Measurements from ENCODE around the gene PTPRK.

Gene PTPRK

DNA sequence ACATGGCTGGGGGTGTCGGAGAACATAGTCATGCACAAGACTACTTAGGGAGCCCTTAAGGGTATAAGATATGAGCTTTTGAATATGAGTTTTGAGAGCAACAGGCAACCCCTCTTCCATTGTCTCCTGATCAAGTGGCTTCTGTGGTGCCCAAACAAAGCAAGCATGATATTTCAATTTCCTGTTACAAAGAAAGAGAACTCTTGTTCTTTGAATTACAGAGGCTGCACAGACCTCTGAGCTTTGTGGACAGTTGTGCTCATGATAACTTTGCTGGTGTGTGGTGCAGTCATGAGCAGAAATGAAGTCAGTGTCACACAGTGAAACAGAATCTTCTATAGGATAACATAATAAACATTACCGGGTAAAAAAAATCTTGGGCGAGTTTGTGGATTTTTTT lies 552.7 kb downstream of the PTPRK start:
- H3K9me3 ChIP-seq (ENCODE audit: insufficient read depth, low read length), result no peaks in the 10 kb centered on the region

DNA sequence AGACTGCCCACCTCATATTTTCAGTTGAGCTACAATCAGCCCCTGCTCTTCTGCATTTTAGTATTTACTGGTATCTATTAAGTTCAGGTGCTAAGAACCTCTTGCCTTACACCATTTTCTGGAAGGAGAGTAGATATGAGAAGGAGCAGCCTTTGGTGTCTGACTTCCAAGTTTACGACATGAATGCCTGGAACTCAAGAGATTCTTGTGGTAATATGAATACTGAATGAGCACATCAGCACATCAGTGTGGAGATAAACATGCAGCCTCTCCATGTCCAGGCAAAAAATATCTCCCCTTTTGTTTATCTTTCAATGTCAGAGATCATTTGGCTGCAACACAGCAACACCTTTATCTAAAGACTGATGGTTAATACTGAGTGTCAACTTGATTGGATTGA lies 553.8 kb downstream of the PTPRK start:
- H4K20me1 ChIP-seq (ENCODE audit: insufficient read depth, low read length), result no peaks in the 10 kb centered on the region
- no peak overlapping the region for H2AFZ ChIP-seq (ENCODE audit: low read depth, low read length)
- no peak overlapping the region for H3K27ac ChIP-seq (ENCODE audit: low read length)
- H3K4me2 ChIP-seq (ENCODE audit: low read length), result no peak overlapping the region
- H3K9ac ChIP-seq (ENCODE audit: low read length), result no peak overlapping the region
- H3K27me3 ChIP-seq (ENCODE audit: low read depth, low read length), result no peaks in the 10 kb centered on the region
- H3K79me2 ChIP-seq (ENCODE audit: low read length), result no peaks in the 10 kb centered on the region
- TF ChIP-seq, protein P1, sequence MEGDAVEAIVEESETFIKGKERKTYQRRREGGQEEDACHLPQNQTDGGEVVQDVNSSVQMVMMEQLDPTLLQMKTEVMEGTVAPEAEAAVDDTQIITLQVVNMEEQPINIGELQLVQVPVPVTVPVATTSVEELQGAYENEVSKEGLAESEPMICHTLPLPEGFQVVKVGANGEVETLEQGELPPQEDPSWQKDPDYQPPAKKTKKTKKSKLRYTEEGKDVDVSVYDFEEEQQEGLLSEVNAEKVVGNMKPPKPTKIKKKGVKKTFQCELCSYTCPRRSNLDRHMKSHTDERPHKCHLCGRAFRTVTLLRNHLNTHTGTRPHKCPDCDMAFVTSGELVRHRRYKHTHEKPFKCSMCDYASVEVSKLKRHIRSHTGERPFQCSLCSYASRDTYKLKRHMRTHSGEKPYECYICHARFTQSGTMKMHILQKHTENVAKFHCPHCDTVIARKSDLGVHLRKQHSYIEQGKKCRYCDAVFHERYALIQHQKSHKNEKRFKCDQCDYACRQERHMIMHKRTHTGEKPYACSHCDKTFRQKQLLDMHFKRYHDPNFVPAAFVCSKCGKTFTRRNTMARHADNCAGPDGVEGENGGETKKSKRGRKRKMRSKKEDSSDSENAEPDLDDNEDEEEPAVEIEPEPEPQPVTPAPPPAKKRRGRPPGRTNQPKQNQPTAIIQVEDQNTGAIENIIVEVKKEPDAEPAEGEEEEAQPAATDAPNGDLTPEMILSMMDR (IDR thresholded peaks at IDR 0.05; ENCODE audit: low read depth, low read length), result no peak
- no peaks in the 10 kb centered on the region for H3K9me3 ChIP-seq (ENCODE audit: insufficient read depth, low read length)
- no peaks in the 10 kb centered on the region for H3K4me1 ChIP-seq (ENCODE audit: low read length)
- no peaks in the 10 kb centered on the region for H3K36me3 ChIP-seq (replicated peaks; ENCODE audit: low read depth, low read length)
- no peak overlapping the region for H3K4me3 ChIP-seq (ENCODE audit: low read length)

More for the DNA sequence above, 552.7 kb downstream of the PTPRK start:
- H3K4me1 ChIP-seq (ENCODE audit: low read length), result no peaks in the 10 kb centered on the region
- TF ChIP-seq, protein P1 (IDR thresholded peaks at IDR 0.05; ENCODE audit: low read depth, low read length), result no peak
- no peak for TF ChIP-seq EZH2phosphoT487 (IDR thresholded peaks at IDR 0.05; ENCODE audit: low read depth)
- no peaks in the 10 kb centered on the region for H3K79me2 ChIP-seq (ENCODE audit: low read length)
- H3K4me3 ChIP-seq (ENCODE audit: low read length), result no peak overlapping the region
- no peaks in the 10 kb centered on the region for H4K20me1 ChIP-seq (ENCODE audit: insufficient read depth, low read length)
- no peak overlapping the region for H3K4me2 ChIP-seq (ENCODE audit: low read length)
- no peaks in the 10 kb centered on the region for H3K27me3 ChIP-seq (ENCODE audit: low read depth, low read length)
- no peak overlapping the region for H3K9ac ChIP-seq (ENCODE audit: low read length)
- no peaks in the 10 kb centered on the region for H3K36me3 ChIP-seq (replicated peaks; ENCODE audit: low read depth, low read length)
- no peak overlapping the region for H2AFZ ChIP-seq (ENCODE audit: low read depth, low read length)
- H3K27ac ChIP-seq (ENCODE audit: low read length), result no peak overlapping the region

DNA sequence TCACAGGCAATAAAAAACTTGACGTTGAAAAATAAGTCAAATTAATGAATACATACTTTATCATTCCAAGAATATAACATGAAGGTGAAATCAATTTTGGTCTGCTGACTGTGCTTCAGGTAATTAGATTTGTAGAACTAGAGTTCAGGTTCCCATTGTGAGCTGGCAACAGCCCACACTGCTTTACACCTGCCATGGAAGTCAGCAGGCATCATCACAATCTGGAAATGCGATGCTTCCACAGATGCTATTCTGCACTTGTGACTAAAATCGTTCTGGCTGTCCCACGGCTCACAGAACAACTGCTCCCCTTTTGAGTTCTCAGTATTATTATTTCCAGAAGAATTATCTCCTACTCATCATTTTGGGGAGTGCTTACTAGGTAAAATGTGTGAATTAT lies 556.9 kb downstream of the PTPRK start:
- H3K4me2 ChIP-seq (ENCODE audit: low read length), result no peak overlapping the region
- no peak overlapping the region for H3K27ac ChIP-seq (ENCODE audit: low read length)
- no peaks in the 10 kb centered on the region for H3K36me3 ChIP-seq (replicated peaks; ENCODE audit: low read depth, low read length)
- no peaks in the 10 kb centered on the region for H3K79me2 ChIP-seq (ENCODE audit: low read length)
- H4K20me1 ChIP-seq (ENCODE audit: insufficient read depth, low read length), result no peaks in the 10 kb centered on the region
- no peak overlapping the region for H3K9ac ChIP-seq (ENCODE audit: low read length)
- no peaks in the 10 kb centered on the region for H3K4me1 ChIP-seq (ENCODE audit: low read length)
- no peaks in the 10 kb centered on the region for H3K9me3 ChIP-seq (ENCODE audit: insufficient read depth, low read length)
- H3K27me3 ChIP-seq (ENCODE audit: low read depth, low read length), result no peaks in the 10 kb centered on the region
- TF ChIP-seq EZH2phosphoT487 (IDR thresholded peaks at IDR 0.05; ENCODE audit: low read depth), result no peak
- TF ChIP-seq, protein P1 (IDR thresholded peaks at IDR 0.05; ENCODE audit: low read depth, low read length), result no peak
- H3K4me3 ChIP-seq (ENCODE audit: low read length), result no peak overlapping the region
- no peak overlapping the region for H2AFZ ChIP-seq (ENCODE audit: low read depth, low read length)

DNA sequence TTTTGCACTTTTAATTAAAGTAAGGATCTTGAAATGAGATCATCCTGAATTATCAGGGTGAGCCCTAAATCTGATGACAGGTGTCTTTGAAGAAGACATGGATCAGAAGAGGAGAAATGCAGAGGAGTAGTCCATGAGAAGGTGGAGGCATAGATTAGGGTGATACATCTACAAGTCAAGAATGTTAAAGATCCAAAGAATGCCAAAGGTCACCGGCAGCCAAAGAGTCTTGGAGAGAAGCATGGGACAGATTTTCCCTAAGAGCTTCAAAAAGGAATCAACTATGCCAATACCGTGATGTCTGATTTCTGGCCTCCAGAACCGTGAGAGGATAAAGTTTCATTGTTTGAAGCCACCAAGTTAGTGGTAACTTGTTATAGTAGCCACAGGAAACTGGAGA lies 560.5 kb downstream of the PTPRK start:
- no peak overlapping the region for H3K4me3 ChIP-seq (ENCODE audit: low read length)
- H3K27ac ChIP-seq (ENCODE audit: low read length), result no peak overlapping the region
- no peaks in the 10 kb centered on the region for H3K79me2 ChIP-seq (ENCODE audit: low read length)
- H2AFZ ChIP-seq (ENCODE audit: low read depth, low read length), result no peak overlapping the region
- H3K9me3 ChIP-seq (ENCODE audit: insufficient read depth, low read length), result no peaks in the 10 kb centered on the region
- no peaks in the 10 kb centered on the region for H3K36me3 ChIP-seq (replicated peaks; ENCODE audit: low read depth, low read length)
- H4K20me1 ChIP-seq (ENCODE audit: insufficient read depth, low read length), result no peaks in the 10 kb centered on the region
- H3K27me3 ChIP-seq (ENCODE audit: low read depth, low read length), result no peaks in the 10 kb centered on the region
- TF ChIP-seq EZH2phosphoT487 (IDR thresholded peaks at IDR 0.05; ENCODE audit: low read depth), result no peak
- H3K4me2 ChIP-seq (ENCODE audit: low read length), result no peak overlapping the region
- no peaks in the 10 kb centered on the region for H3K4me1 ChIP-seq (ENCODE audit: low read length)
- no peak overlapping the region for H3K9ac ChIP-seq (ENCODE audit: low read length)

DNA sequence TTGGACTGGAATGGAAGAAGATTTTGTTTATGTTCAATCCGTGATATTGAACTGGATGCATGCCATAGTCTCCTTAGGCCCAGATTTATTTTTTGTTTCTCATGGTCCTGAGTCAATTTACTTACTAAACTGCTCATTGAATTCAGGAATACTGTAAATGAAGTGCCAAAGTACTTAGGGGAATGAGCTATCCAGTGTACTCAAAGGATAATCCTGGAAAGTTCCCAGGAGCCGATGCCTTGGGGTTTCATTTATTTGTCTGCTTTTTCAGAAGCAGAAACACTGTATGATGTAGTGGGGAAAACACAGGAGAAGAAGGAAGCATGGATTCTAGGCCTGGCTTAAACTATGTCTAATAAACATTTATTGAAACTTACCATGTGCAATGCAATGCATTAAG lies 563.4 kb downstream of the PTPRK start:
- no peak overlapping the region for H2AFZ ChIP-seq (ENCODE audit: low read depth, low read length)
- no peaks in the 10 kb centered on the region for H3K27me3 ChIP-seq (ENCODE audit: low read depth, low read length)
- no peak overlapping the region for H3K4me2 ChIP-seq (ENCODE audit: low read length)
- no peaks in the 10 kb centered on the region for H3K9me3 ChIP-seq (ENCODE audit: insufficient read depth, low read length)
- no peaks in the 10 kb centered on the region for H3K79me2 ChIP-seq (ENCODE audit: low read length)
- TF ChIP-seq EZH2phosphoT487 (IDR thresholded peaks at IDR 0.05; ENCODE audit: low read depth), result no peak
- TF ChIP-seq, protein P1 (IDR thresholded peaks at IDR 0.05; ENCODE audit: low read depth, low read length), result no peak
- no peaks in the 10 kb centered on the region for H3K36me3 ChIP-seq (replicated peaks; ENCODE audit: low read depth, low read length)
- no peak overlapping the region for H3K9ac ChIP-seq (ENCODE audit: low read length)
- H3K4me3 ChIP-seq (ENCODE audit: low read length), result no peak overlapping the region
- H3K4me1 ChIP-seq (ENCODE audit: low read length), result no peaks in the 10 kb centered on the region; the same call in 1 of the 2 replicates
- no peaks in the 10 kb centered on the region for H4K20me1 ChIP-seq (ENCODE audit: insufficient read depth, low read length)
- H3K27ac ChIP-seq (ENCODE audit: low read length), result no peak overlapping the region

Measured in OCI-LY3 (cell line).